SK-N-SH (cell line): ENCODE data around the gene TMEM106C. TPM values are rescaled to one million over a fixed set of nuclear protein-coding genes. Genes with fewer than 3 reads are reported as not detected.

Experiments used
- CTCF ChIA-PET: fragments of 300-600, 350-600 bp; formaldehyde crosslinking; extraction: SDS; loops from one replicate; lab custom pipeline; 2021; lab: Yijun Ruan, JAX
- POLR2A ChIA-PET: fragments of 350-600 bp; sonication (Branson Sonifier 250); formaldehyde crosslinking; extraction: SDS; loops from one replicate; lab custom pipeline; 2020; ENCODE audit warnings: antibody characterized with exemption, inconsistent platforms; lab: Yijun Ruan, JAX
- DNase-seq: peaks from one replicate; pipeline ENCODE4 v3.0.0; 2012
- H2AFZ ChIP-seq: fragments of 200-600 bp; sonication (generic); 2 replicates; pipeline ENCODE4 v1.8.1; 2016; ENCODE audit warnings: antibody characterized with exemption, mild to moderate bottlenecking, low read depth
- H3F3A ChIP-seq: fragments of 200-600 bp; sonication (generic); replicated peaks from 2 replicates; pipeline ENCODE3; 2016; ENCODE audit warnings: antibody characterized with exemption, mild to moderate bottlenecking; ENCODE audit not compliant: insufficient read depth
- H3K27ac ChIP-seq, 2 experiments: fragments of 200-500 bp in 1 of 2; fragments of 200-600 bp in 1 of 2; sonication (Bioruptor generic) in 1 of 2; sonication (generic), shearing (Covaris generic) in 1 of 2; 2 replicates each; pipeline versions ENCODE4 v1.5.1 to v1.6.1; 2014 to 2016; ENCODE audit warnings: low read depth in 2 of 2, inconsistent platforms in 1 of 2, low read length in 1 of 2, mild to moderate bottlenecking in 1 of 2, mixed read lengths in 1 of 2
- H3K27me3 ChIP-seq: fragments of 200-600 bp; sonication (generic), shearing (Covaris generic); 2 replicates; pipeline ENCODE4 v1.6.1; 2016; ENCODE audit warnings: mixed run types; ENCODE audit not compliant: insufficient read depth
- H3K36me3 ChIP-seq, 2 experiments: fragments of 200-500 bp in 1 of 2; fragments of 200-600 bp in 1 of 2; sonication (Bioruptor generic) in 1 of 2; sonication (generic) in 1 of 2; replicated peaks in 1 of 2; 2 replicates each; pipeline versions ENCODE3 to v1.5.1; 2014 to 2016; ENCODE audit warnings: low read length in 1 of 2, mild to moderate bottlenecking in 1 of 2; ENCODE audit not compliant: insufficient read depth in 2 of 2, control insufficient read depth in 1 of 2
- H3K4me1 ChIP-seq, 2 experiments: fragments of 200-500 bp in 1 of 2; fragments of 200-600 bp in 1 of 2; sonication (Bioruptor generic) in 1 of 2; sonication (generic), shearing (Covaris generic) in 1 of 2; 2 replicates each; pipeline versions ENCODE4 v1.5.1 to v1.6.1; 2014 to 2016; ENCODE audit warnings: low read depth in 1 of 2, low read length in 1 of 2, mixed run types in 1 of 2; ENCODE audit not compliant: insufficient read depth in 2 of 2, control insufficient read depth in 1 of 2
- H3K4me2 ChIP-seq: fragments of 200-600 bp; sonication (generic), shearing (Covaris generic); 2 replicates; pipeline ENCODE4 v1.6.1; 2017; ENCODE audit warnings: mixed run types
- H3K4me3 ChIP-seq, 2 experiments: fragments of 200-500 bp in 1 of 2; fragments of 200-600 bp in 1 of 2; sonication (Bioruptor generic) in 1 of 2; sonication (generic), shearing (Covaris generic) in 1 of 2; 2 replicates each; pipeline versions ENCODE4 v1.5.1 to v1.8.1; 2014 to 2016; ENCODE audit warnings: low read depth in 2 of 2, inconsistent platforms in 1 of 2, low read length in 1 of 2, mild to moderate bottlenecking in 1 of 2, mixed read lengths in 1 of 2, moderate library complexity in 1 of 2
- H3K79me2 ChIP-seq: fragments of 200-600 bp; sonication (generic); 2 replicates; pipeline ENCODE4 v1.8.1; 2017; ENCODE audit warnings: mild to moderate bottlenecking; ENCODE audit not compliant: insufficient read depth
- H3K9ac ChIP-seq: fragments of 200-600 bp; sonication (generic); 2 replicates; pipeline ENCODE4 v1.6.1; 2017; ENCODE audit warnings: mixed run types
- H3K9me2 ChIP-seq: fragments of 200-600 bp; sonication (generic); 2 replicates; pipeline ENCODE4 v1.6.1; 2017; ENCODE audit warnings: mixed run types
- H3K9me3 ChIP-seq: fragments of 200-600 bp; sonication (generic); 2 replicates; pipeline ENCODE4 v1.6.1; 2017; ENCODE audit warnings: mixed run types, mild to moderate bottlenecking, moderate library complexity
- H4K20me1 ChIP-seq: fragments of 200-600 bp; sonication (generic); 2 replicates; pipeline ENCODE4 v1.6.1; 2017; ENCODE audit warnings: mild to moderate bottlenecking, mixed run types; ENCODE audit not compliant: insufficient read depth
- CHD2 ChIP-seq: fragments of 150-350 bp; IDR thresholded peaks from 2 replicates; pipeline ENCODE4 v1.6.1; 2018; ENCODE audit warnings: low read length; ENCODE audit not compliant: partially characterized antibody
- CTCF ChIP-seq: fragments of 200-600 bp; sonication (generic); IDR thresholded peaks from 2 replicates; pipeline ENCODE4 v1.6.1; 2017; ENCODE audit warnings: antibody characterized with exemption, mild to moderate bottlenecking, moderate library complexity
- ELF1 ChIP-seq: IDR thresholded peaks from 2 replicates; pipeline ENCODE4 v1.4.0; 2012
- EP300 ChIP-seq, 2 experiments: IDR thresholded peaks; 2 replicates each; pipeline versions ENCODE4 v1.4.0 to v1.6.1; 2012; ENCODE audit warnings: borderline replicate concordance in 1 of 2, low read depth in 1 of 2, low read length in 1 of 2
- FOXJ3 ChIP-seq: sonication (generic); formaldehyde crosslinking; IDR thresholded peaks from 2 replicates; pipeline ENCODE4 v1.5.1; 2020; ENCODE audit warnings: mild to moderate bottlenecking, missing genetic modification reagents
- GABPA ChIP-seq: IDR thresholded peaks from 2 replicates; pipeline ENCODE4 v1.4.0; 2012; ENCODE audit warnings: low read depth, mild to moderate bottlenecking
- GATA2 ChIP-seq: sonication (generic); formaldehyde crosslinking; IDR thresholded peaks from 2 replicates; pipeline ENCODE4 v1.5.0; 2020; ENCODE audit warnings: mild to moderate bottlenecking, missing genetic modification reagents
- IRF3 ChIP-seq: fragments of 150-350 bp; IDR thresholded peaks from 2 replicates; pipeline ENCODE4 v1.6.1; 2016; ENCODE audit warnings: mild to moderate bottlenecking, low read depth, low read length
- JUND ChIP-seq: IDR thresholded peaks from 2 replicates; pipeline ENCODE4 v1.4.0; 2012
- MEF2A ChIP-seq: IDR thresholded peaks from 2 replicates; pipeline ENCODE4 v1.4.0; 2012; ENCODE audit warnings: low read depth, borderline replicate concordance
- NRF1 ChIP-seq: IDR thresholded peaks from 2 replicates; pipeline ENCODE4 v1.6.1; 2012; ENCODE audit warnings: low read depth, mild to moderate bottlenecking, low read length
- PBX3 ChIP-seq: IDR thresholded peaks from 2 replicates; pipeline ENCODE4; 2012
- POLR2AphosphoS5 ChIP-seq: IDR thresholded peaks from 2 replicates; pipeline ENCODE4 v1.6.1; 2012; ENCODE audit warnings: low read depth, low read length
- REST ChIP-seq: IDR thresholded peaks from 2 replicates; pipeline ENCODE4 v1.6.1; 2012; ENCODE audit warnings: mild to moderate bottlenecking, low read depth, low read length, moderate library complexity
- RFX5 ChIP-seq: IDR thresholded peaks from 2 replicates; pipeline ENCODE4 v1.6.1; 2012; ENCODE audit warnings: mild to moderate bottlenecking, improper control_type of control experiment, low read length
- RXRA ChIP-seq: IDR thresholded peaks from 2 replicates; pipeline ENCODE4 v1.4.0; 2012; ENCODE audit warnings: low read depth, mild to moderate bottlenecking, borderline replicate concordance
- SIN3A ChIP-seq: IDR thresholded peaks from 2 replicates; pipeline ENCODE4 v1.6.1; 2012; ENCODE audit warnings: low read depth, mild to moderate bottlenecking, low read length, moderate library complexity, borderline replicate concordance
- TAF1 ChIP-seq: IDR thresholded peaks from 2 replicates; pipeline ENCODE4 v1.6.1; 2012; ENCODE audit warnings: low read depth, mild to moderate bottlenecking, low read length, moderate library complexity, borderline replicate concordance
- TEAD4 ChIP-seq: IDR thresholded peaks from 2 replicates; pipeline ENCODE4 v1.4.0; 2012; ENCODE audit warnings: mild to moderate bottlenecking, borderline replicate concordance; ENCODE audit not compliant: insufficient read depth
- USF1 ChIP-seq: IDR thresholded peaks from 2 replicates; pipeline ENCODE4 v1.4.0; 2012; ENCODE audit warnings: low read depth, borderline replicate concordance
- YY1 ChIP-seq: IDR thresholded peaks from 2 replicates; pipeline ENCODE4 v1.4.0; 2012; ENCODE audit warnings: low read depth, mild to moderate bottlenecking
- WGBS: methylation state at CpG from one replicate; pipeline ENCODE4 v1.1.6; 2017; ENCODE audit warnings: low lambda C conversion rate; 5-methylcytosine and 5-hydroxymethylcytosine counted together
- polyA plus RNA-seq, 3 experiments: library from polyadenylated mRNA; depleted of rRNA; stranded (reverse); fragments of >200 nt; gene quantifications; 2 replicates each; pipeline ENCODE4 v1.2.3, GENCODE V29; 2012

TMEM106C gene
- polyA plus RNA-seq, 1 of the 3 experiments (the other 2 are of a cell fraction), result 133 TPM

GRCh38 chr12:47988073-47989022 is 25.0 kb downstream of the TMEM106C start (continued):
- no peak for TF ChIP-seq REST
- no peak for TF ChIP-seq SIN3A
- no peak for TF ChIP-seq PBX3
- no peak for TF ChIP-seq GATA2 (CRISPR knock-in tag)
- TF ChIP-seq ELF1, result no peak
- no peak for TF ChIP-seq GABPA

GRCh38 chr12:47989023-47989417 is 25.6 kb downstream of the TMEM106C start:
- peaks cover 0 to 43% of the 10 kb centered on the region in 2 experiments; a peak in 2 of 4 replicates for H3K4me1 ChIP-seq
- no peaks in the 10 kb centered on the region for H3K36me3 ChIP-seq
- no peak overlapping the region for H2AFZ ChIP-seq
- DNase-seq, result no peak
- 85% methylated on average over 8 of the region's 8 CpGs for WGBS
- H3K79me2 ChIP-seq, result no peaks in the 10 kb centered on the region
- H3F3A ChIP-seq, result no peaks in the 10 kb centered on the region
- H3K9me3 ChIP-seq, result no peaks in the 10 kb centered on the region
- H3K4me3 ChIP-seq, result no peak overlapping the region
- no peak overlapping the region for H3K27ac ChIP-seq
- POLR2A ChIA-PET, result no interaction called here
- H4K20me1 ChIP-seq, result no peaks in the 10 kb centered on the region
- H3K9me2 ChIP-seq, result no peaks in the 10 kb centered on the region
- H3K9ac ChIP-seq, result no peak overlapping the region
- no peak overlapping the region for H3K4me2 ChIP-seq
- CTCF ChIA-PET, result interaction anchor here (3.1 kb wide), 1 partner anchor 26 kb away, joined by 11 read pairs; the partner anchor contains the start of gene TMEM106C
- H3K27me3 ChIP-seq, result peaks cover 3% of the 10 kb centered on the region; the same call in 1 of the 2 replicates
- no peak for TF ChIP-seq CHD2
- no peak for TF ChIP-seq RFX5
- no peak for TF ChIP-seq CTCF
- TF ChIP-seq TAF1, result no peak
- TF ChIP-seq YY1, result no peak
- TF ChIP-seq JUND, result no peak
- no peak for TF ChIP-seq TEAD4
- no peak for TF ChIP-seq POLR2AphosphoS5
- no peak for TF ChIP-seq PBX3
- TF ChIP-seq EP300 (IDR thresholded peaks at IDR 0.05; ENCODE audit: borderline replicate concordance in 1 of 2, low read depth in 1 of 2, low read length in 1 of 2), result no peak
- no peak for TF ChIP-seq IRF3
- no peak for TF ChIP-seq FOXJ3 (CRISPR knock-in tag)
- no peak for TF ChIP-seq USF1
- no peak for TF ChIP-seq ELF1
- no peak for TF ChIP-seq RXRA
- no peak for TF ChIP-seq NRF1
- no peak for TF ChIP-seq MEF2A
